Neural crest cell (in vitro differentiated cells): ENCODE data around the gene ALDH3A2. TPM values are rescaled to one million over a fixed set of nuclear protein-coding genes. Genes with fewer than 3 reads are reported as not detected.

ENCODE experiments used
- DNase-seq: peaks from one replicate; pipeline ENCODE4 v3.0.0; 2021; ENCODE audit warnings: low read depth, mixed read lengths, low spot score
- H3K27ac Mint-ChIP-seq: one replicate; pipeline ENCODE4 v1.8.0; 2021; ENCODE audit warnings: mild to moderate bottlenecking, mixed read lengths; ENCODE audit not compliant: unreplicated experiment
- H3K27me3 Mint-ChIP-seq: 2 replicates; pipeline ENCODE4 v1.8.0; 2021; ENCODE audit warnings: low read depth, mild to moderate bottlenecking, mixed read lengths
- H3K36me3 Mint-ChIP-seq: 2 replicates; pipeline ENCODE4 v1.8.0; 2021; ENCODE audit warnings: low read depth, mild to moderate bottlenecking, mixed read lengths
- H3K4me1 Mint-ChIP-seq: 2 replicates; pipeline ENCODE4 v1.8.0; 2021; ENCODE audit warnings: mixed read lengths
- H3K4me3 Mint-ChIP-seq: one replicate; pipeline ENCODE4 v1.8.0; 2021; ENCODE audit warnings: mild to moderate bottlenecking, mixed read lengths
- H3K9me3 Mint-ChIP-seq: 2 replicates; pipeline ENCODE4 v1.8.0; 2021; ENCODE audit warnings: mixed read lengths
- CTCF ChIP-seq: fragments of 200-600 bp; sonication (generic); conservative IDR thresholded peaks from 2 replicates; pipeline ENCODE4 v1.5.0; 2021; ENCODE audit warnings: antibody characterized with exemption, mild to moderate bottlenecking
- total RNA-seq: library from RNA; stranded (reverse); gene quantifications from 2 replicates; pipeline ENCODE4 v1.2.1, GENCODE V29; 2021

ALDH3A2 gene
- total RNA-seq, 1 donor from 2014 or later = 53.4 TPM

- no peak for TF ChIP-seq CTCF
- Mint-ChIP-seq H3K4me1 (peaks cover 6% of the 10 kb centered on the region), H3K9me3 (peaks cover 27% of the 10 kb centered on the region), H3K27ac (no peak overlapping the region), H3K36me3 (peaks cover 19% of the 10 kb centered on the region), H3K27me3 (no peaks in the 10 kb centered on the region), H3K4me3 (no peak overlapping the region)
- DNase-seq = no peak
Observed at GRCh38 chr17:19618015-19618414, 30.5 kb upstream of the ALDH3A2 start.

GRCh38 chr17:19619705-19620325, 28.7 kb upstream of the ALDH3A2 start:
- Mint-ChIP-seq H3K27ac (no peak overlapping the region), H3K4me1 (no peaks in the 10 kb centered on the region), H3K36me3 (peaks cover 19% of the 10 kb centered on the region), H3K27me3 (no peaks in the 10 kb centered on the region), H3K9me3 (peaks cover 27% of the 10 kb centered on the region), H3K4me3 (no peak overlapping the region)
- DNase-seq = no peak
- TF ChIP-seq CTCF = no peak

GRCh38 chr17:19621697-19622096, 26.9 kb upstream of the ALDH3A2 start:
- no peak overlapping the region for H3K27ac Mint-ChIP-seq
- no peaks in the 10 kb centered on the region for H3K27me3 Mint-ChIP-seq
- no peak for TF ChIP-seq CTCF
- no peak for DNase-seq
- H3K9me3 Mint-ChIP-seq = peaks cover 26% of the 10 kb centered on the region
- H3K36me3 Mint-ChIP-seq = peaks cover 21% of the 10 kb centered on the region
- H3K4me3 Mint-ChIP-seq = no peak overlapping the region
- no peaks in the 10 kb centered on the region for H3K4me1 Mint-ChIP-seq

GRCh38 chr17:19626079-19626478, 22.5 kb upstream of the ALDH3A2 start:
- Mint-ChIP-seq H3K4me1 (no peaks in the 10 kb centered on the region), H3K4me3 (no peak overlapping the region), H3K9me3 (peaks cover 2% of the 10 kb centered on the region), H3K27ac (no peak overlapping the region), H3K36me3 (peaks cover 3% of the 10 kb centered on the region), H3K27me3 (no peaks in the 10 kb centered on the region)
- no peak for TF ChIP-seq CTCF
- no peak for DNase-seq

- Mint-ChIP-seq H3K9me3 (no peaks in the 10 kb centered on the region), H3K36me3 (peaks cover 3% of the 10 kb centered on the region), H3K27me3 (no peaks in the 10 kb centered on the region), H3K27ac (no peak overlapping the region), H3K4me1 (no peaks in the 10 kb centered on the region), H3K4me3 (no peak overlapping the region)
- no peak for TF ChIP-seq CTCF
- DNase-seq = no peak
Observed at GRCh38 chr17:19629449-19629848, 19.1 kb upstream of the ALDH3A2 start.
